Psoas muscle (tissue), 8 donors: ENCODE results near the gene APOL2. TPM values are rescaled to one million over a fixed set of nuclear protein-coding genes. Genes with fewer than 3 reads are reported as not detected.

Experiments used
- ATAC-seq, 4 donors: fragments of 200-7000 bp; cut with Tn5 transposase; one replicate each; pipeline ENCODE4 v1.9.1; 2020; ENCODE audit warnings: moderate library complexity in 3 of 4, mild to moderate bottlenecking in 2 of 4
- DNase-seq, 2 donors: peaks; one replicate each; pipeline ENCODE4 v3.0.0-alpha.2; 2020
- H3K27ac ChIP-seq: fragments of 200-600 bp; one replicate; pipeline ENCODE4 v1.8.0; 2022
- H3K27me3 ChIP-seq, 3 donors: fragments of 200-600 bp in 1 of 3; one replicate each; pipeline versions ENCODE4 v1.6.1 to v1.8.0; 2013 to 2022; ENCODE audit warnings: low read length in 2 of 3, mild to moderate bottlenecking in 2 of 3, moderate library complexity in 1 of 3; ENCODE audit not compliant: insufficient read depth in 3 of 3
- H3K36me3 ChIP-seq, 2 donors: fragments of 200-600 bp in 1 of 2; one replicate each; pipeline versions ENCODE4 v1.6.1 to v1.8.0; 2013 to 2022; ENCODE audit warnings: low read depth in 1 of 2, mild to moderate bottlenecking in 1 of 2, moderate library complexity in 1 of 2; ENCODE audit not compliant: insufficient read depth in 1 of 2
- H3K4me1 ChIP-seq: fragments of 200-600 bp; one replicate; pipeline ENCODE4 v1.8.0; 2022
- H3K4me3 ChIP-seq: fragments of 200-600 bp; one replicate; pipeline ENCODE4 v1.8.0; 2022; ENCODE audit warnings: mild to moderate bottlenecking
- H3K9me3 ChIP-seq: fragments of 200-600 bp; one replicate; pipeline ENCODE4 v1.8.0; 2022
- CTCF ChIP-seq: fragments of 200-600 bp; IDR thresholded peaks from one replicate; pipeline ENCODE4 v1.8.0; 2022; ENCODE audit warnings: antibody characterized with exemption
- WGBS, 3 donors: extraction: QIAGEN DNeasy Blood & Tissue Kit; methylation state at CpG; one replicate each; pipeline versions ENCODE4 v1.1.6 to v1.1.7; 2013; 5-methylcytosine and 5-hydroxymethylcytosine counted together
- intact Hi-C, 2 donors: fragments of 100-400 bp; cut with DNase I; formaldehyde crosslinking; loops; one replicate each; pipeline versions ENCODE4 v1.11.0 to v1.14.2; 2022
- polyA plus RNA-seq, 3 donors: library from polyadenylated mRNA; stranded (reverse); fragments of 200-250 nt; gene quantifications; one replicate each; pipeline ENCODE4 v1.2.3, GENCODE V29; 2013
- total RNA-seq, 4 donors: library from RNA; stranded (reverse); fragmentation: NEBNext Ultra II Directional in 2 of 4; extraction: Animal tissue kit (Norgen Biotek cat#: 25700) in 2 of 4; gene quantifications; one replicate each; pipeline versions ENCODE4 v1.2.1 to v1.2.4, GENCODE V29; 2021 to 2023
- donor health status: healthy with polysubstance abuse.
- donor health status: DM: no; HTN: no; CAD: no; lungs with moderate emphysema.
- donor health status: Bipolar disorder and iron deficiency.
- donor health status: healthy.
- donor health status: DM: yes; HTN: yes; CAD: no.
- donor health status: DM: no; HTN: no; CAD: no.
- donor health status: DM: no; HTN: no; CAD: no.
- donor health status: DM: yes; HTN: yes; CAD: no.

The APOL2 gene
- total and polyA plus RNA-seq, 7 donors = 17.5 to 54.7 (median 43.2) TPM

GRCh38 chr22:36247955-36248354, 8.6 kb upstream of the APOL2 start:
- no peaks in the 10 kb centered on the region for H3K9me3 ChIP-seq
- no peaks in the 10 kb centered on the region for H3K27me3 ChIP-seq
- WGBS, 3 donors = 81 to 94% (median 83%) methylated on average over 5 of the region's 5 CpGs
- no peak for ATAC-seq
- H3K4me1 ChIP-seq = peaks cover 20% of the 10 kb centered on the region
- DNase-seq = no peak
- no peak for TF ChIP-seq CTCF
- intact Hi-C loops = loop anchor here in 1 of 2 donors (5.0 kb wide), 1 partner anchor 34 kb away; no protein-coding TSS in a partner anchor
- no peak overlapping the region for H3K27ac ChIP-seq
- no peak overlapping the region for H3K4me3 ChIP-seq
- no peaks in the 10 kb centered on the region for H3K36me3 ChIP-seq

GRCh38 chr22:36246718-36247117, 7.4 kb upstream of the APOL2 start:
- ATAC-seq (no peak), DNase-seq (no peak)
- Histone ChIP-seq H3K4me3 (no peak overlapping the region), H3K4me1 (peaks cover 20% of the 10 kb centered on the region), H3K36me3 (no peaks in the 10 kb centered on the region), H3K27ac (no peak overlapping the region), H3K9me3 (no peaks in the 10 kb centered on the region), H3K27me3 (no peaks in the 10 kb centered on the region)
- intact Hi-C loops = loop anchor here in 1 of 2 donors (5.0 kb wide), 1 partner anchor 36 kb away; no protein-coding TSS in a partner anchor
- WGBS, 3 donors = 83 to 90% (median 87%) methylated on average over 3 of the region's 3 CpGs
- no peak for TF ChIP-seq CTCF

- H3K9me3 ChIP-seq = no peaks in the 10 kb centered on the region
- ATAC-seq (no peak), DNase-seq (no peak)
- no peak for TF ChIP-seq CTCF
- no peak overlapping the region for H3K4me3 ChIP-seq
- WGBS, 3 donors = 63 to 88% (median 66%) methylated on average over 4 of the region's 4 CpGs
- no peaks in the 10 kb centered on the region for H3K27me3 ChIP-seq
- intact Hi-C loops = loop anchor here in 1 of 2 donors (5.0 kb wide), 1 partner anchor 36 kb away; no protein-coding TSS in a partner anchor
- H3K4me1 ChIP-seq = peaks cover 20% of the 10 kb centered on the region
- no peak overlapping the region for H3K27ac ChIP-seq
- no peaks in the 10 kb centered on the region for H3K36me3 ChIP-seq
Observed at GRCh38 chr22:36245805-36246356, 6.6 kb upstream of the APOL2 start.

- no peaks in the 10 kb centered on the region for H3K9me3 ChIP-seq
- H3K36me3 ChIP-seq = no peaks in the 10 kb centered on the region
- H3K4me3 ChIP-seq = no peak overlapping the region
- H3K27ac ChIP-seq = peak overlapping the region; percentile 50
- peaks cover 24% of the 10 kb centered on the region for H3K4me1 ChIP-seq
- DNase-seq = peak; percentile 57 to 77
- WGBS, 3 donors = 53 to 62% (median 59%) methylated on average over 5 of the region's 5 CpGs
- no peaks in the 10 kb centered on the region for H3K27me3 ChIP-seq
- peak in 3 of 4 donors; percentile 63 to 72 (median 64) for ATAC-seq
- TF ChIP-seq CTCF = no peak
- intact Hi-C loops = loop anchor here in 1 of 2 donors (5.0 kb wide), 1 partner anchor 38 kb away; no protein-coding TSS in a partner anchor
Observed at GRCh38 chr22:36244522-36245391, 5.4 kb upstream of the APOL2 start.
